Stimulated activated CD8-positive, alpha-beta memory T cell treated with anti-CD3 and anti-CD28 coated beads, Interleukin-12 subunit alpha, Interleukin-12 subunit beta, amount 100 ng/mL, for 24 hours (primary cell): Measurements from ENCODE around the gene KRTAP3-3.
"Not testable (repeated sequence)": the region's sequence is repeated elsewhere in the genome, so short reads cannot be mapped to it uniquely, and the experiment has no call there.

ENCODE experiments used
- DNase-seq: peaks from one replicate; pipeline ENCODE4 v3.0.0-alpha.2; 2020; ENCODE audit errors: extremely low read depth

KRTAP3-3 gene

DNA sequence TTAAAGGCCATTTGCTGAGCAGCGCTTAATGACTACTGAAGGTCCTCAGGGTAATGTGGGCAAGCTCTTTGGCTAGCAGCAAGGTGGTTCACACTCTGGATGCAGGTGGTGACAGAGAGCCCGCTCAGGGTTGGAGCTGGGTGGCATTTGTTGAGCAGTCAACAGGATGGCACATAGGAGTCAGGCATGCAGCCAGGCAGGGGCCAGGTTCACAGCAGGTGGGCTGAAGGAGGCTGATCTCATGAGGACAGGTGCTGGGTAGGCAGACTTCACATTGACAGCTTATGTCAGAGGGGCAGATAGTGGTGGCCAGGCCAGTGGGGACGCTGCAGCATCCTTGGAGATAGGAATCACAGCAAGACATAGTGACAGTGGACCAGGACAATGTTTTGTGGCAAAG, 10.4 kb upstream of the KRTAP3-3 start:
- DNase-seq, result no peak

DNA sequence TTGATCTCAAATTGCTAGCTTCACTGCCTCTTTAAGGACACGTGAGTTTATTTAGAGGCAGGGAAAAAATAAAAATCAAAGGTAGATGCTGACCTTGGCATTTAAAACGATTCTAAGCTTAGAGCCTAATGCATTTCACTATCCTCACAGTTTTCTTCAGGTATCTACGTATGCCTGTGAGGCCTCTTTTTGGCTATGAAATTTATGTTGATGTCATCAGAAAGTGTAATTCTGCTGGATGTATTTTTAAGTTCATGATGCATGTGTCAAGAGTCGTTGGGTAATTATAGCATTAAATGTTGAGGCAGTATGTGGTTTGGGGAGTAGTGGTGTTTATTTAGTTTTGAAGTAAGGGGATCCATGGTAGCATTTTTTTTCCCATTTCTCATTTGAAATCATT, 10.0 kb upstream of the KRTAP3-3 start:
- no peak for DNase-seq

DNA sequence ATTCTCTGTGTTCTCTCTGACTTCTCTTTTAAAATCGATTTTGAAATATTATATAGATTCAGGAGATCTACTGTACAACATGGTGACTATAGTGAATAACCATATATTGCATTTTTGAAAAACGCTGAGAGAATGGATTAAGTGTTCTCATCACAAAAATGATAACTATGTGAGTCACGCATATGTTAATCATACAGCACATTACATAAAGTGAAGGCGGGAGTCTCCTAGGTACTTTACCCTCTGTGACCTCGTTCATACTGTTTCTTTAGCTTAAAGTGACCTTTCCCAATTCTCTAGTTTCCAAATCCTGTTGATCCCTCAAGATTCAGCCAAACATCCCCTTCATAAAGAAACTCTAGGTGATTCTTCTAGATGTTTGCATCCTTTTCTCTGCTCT, 8.8 kb upstream of the KRTAP3-3 start:
- DNase-seq, result no peak

DNA sequence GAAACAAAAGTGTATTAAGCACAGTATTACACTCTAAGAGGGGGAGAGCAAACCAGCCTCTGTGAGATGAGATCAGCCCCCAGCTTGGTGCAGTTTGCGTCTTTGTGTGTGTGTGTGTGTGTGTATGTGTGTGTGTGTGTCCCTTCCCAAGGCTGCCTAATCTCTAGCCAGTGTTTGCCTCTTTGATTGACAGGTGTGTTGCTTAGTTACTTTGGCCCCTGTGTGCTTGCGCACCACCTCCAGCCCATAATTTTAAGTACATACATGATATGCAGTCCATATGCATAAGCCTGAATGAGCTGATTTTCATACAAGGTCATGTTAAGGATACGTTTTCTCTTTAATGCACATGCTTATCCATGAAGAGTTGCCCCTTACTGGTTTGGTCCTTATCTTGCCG, 7.8 kb upstream of the KRTAP3-3 start:
- no peak for DNase-seq

DNA sequence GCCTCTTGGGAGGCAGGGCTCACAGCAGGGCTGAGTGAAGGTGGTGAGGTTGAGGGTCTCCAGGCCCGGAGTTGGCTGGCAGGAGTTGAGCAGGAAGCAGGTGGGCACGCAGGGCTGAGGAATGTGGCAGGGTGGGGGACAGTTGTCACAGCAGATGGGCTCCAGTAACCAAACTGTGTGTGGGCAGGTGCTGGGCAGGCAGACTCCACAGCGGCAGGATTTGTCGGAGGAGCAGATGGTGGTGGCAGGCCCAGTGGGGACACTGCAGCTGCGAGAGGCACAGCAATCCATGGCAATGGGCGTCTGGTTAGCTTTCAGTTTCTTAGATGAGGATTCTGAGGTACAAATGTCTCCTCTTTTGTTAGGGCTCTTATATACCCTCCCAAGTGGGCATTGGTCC, 5.6 kb upstream of the KRTAP3-3 start, which contains the start of gene KRTAP3-2:
KRTAP3-2 (minus strand) TSS at position 344 of the 400 bp plus-strand sequence; CDS start at position 291, 53 bp downstream.
- DNase-seq, result not testable (repeated sequence)

DNA sequence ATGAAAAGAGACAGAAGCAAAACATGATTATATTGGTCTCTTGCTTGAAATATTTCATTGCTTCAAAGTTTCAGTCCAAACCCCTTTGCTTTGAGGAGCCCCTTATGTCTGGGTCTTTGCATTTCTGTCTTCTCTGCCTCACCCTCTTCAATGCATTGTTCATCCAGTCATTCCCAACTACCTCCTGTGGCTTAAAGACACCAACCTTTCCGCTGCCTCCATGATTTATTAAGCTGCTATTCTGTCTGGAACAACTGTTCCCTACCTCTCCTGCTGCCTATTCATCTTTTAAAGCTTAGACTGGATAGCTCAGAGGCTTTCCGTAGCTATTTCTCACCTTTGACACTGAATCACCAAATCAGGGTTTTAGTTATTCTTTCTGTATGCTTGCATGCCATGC, 3.4 kb upstream of the KRTAP3-3 start:
- no peak for DNase-seq

DNA sequence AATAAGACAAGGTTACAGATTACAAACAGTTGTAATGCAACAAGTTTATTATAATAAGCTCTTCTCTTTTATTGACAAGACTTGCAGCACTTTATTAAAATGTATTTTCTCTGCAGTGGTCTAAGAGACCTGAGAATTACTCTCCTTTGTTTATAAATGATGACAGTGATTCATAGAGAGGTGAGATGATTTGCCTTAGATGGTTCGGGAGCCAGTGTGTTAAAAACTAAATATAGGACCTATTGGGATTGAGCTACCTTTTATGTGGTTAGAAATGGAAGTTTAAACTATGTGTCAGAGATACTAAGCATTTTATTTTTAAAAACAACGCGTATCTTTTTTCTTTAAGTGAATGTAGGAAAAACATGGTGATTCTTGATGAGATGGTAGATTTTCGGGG, 2.9 kb upstream of the KRTAP3-3 start:
- no peak for DNase-seq

DNA sequence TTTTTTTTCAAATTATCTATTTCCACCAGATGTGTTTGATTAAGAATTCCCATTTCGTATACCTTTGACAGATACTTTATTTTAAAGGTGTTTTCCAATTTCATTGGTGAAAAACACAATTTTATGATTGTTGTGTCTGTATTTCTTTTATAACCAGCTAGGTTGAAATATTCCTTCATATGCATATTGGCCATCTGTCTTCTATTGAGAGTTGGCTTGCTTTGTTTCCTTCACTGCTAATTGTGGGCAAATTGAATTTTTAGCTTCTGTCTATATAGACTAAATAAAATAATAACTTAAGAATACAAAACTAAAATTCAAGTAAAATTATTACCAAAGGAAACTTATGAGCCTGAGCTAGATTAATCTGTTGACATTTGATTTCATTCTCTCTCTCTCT, 1.2 kb upstream of the KRTAP3-3 start:
- no peak for DNase-seq

DNA sequence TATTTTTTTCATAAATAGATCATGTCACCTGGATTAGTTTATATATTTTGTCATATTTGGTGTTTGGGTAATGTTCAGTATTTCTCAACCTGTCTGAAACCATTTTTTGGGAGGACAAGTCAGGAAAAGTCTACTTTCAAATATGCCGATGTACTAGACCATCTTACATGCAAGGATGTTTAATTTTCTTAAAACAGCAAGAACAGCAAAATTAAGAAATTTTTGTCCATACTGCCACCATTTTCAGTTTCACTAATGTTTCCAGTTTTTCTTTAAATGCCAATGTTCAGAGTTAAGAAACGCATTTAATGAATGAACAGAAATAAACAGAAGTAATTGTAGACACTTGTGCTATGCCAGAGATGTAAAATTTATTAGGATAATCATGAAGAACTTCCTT, 880 bp downstream of the KRTAP3-3 start:
- no peak for DNase-seq

DNA sequence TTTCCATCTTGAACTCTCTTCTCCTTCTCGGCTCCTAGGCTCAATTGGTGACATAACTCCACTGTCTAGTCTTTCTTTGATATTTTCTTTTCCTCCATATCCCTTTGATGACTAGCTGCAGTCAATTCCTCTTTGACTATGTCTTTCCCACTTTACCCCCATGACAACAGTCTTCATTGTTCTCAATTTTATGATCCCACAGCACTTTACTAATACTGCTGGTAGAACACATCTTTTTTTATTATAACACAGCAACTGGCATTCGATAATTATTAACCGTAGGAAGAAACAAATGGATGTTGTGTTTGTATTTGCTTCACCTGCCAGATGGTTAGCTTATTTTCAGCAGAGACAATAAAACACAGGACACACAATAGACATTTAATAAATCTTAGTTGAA, 1.3 kb downstream of the KRTAP3-3 start:
- DNase-seq, result no peak

DNA sequence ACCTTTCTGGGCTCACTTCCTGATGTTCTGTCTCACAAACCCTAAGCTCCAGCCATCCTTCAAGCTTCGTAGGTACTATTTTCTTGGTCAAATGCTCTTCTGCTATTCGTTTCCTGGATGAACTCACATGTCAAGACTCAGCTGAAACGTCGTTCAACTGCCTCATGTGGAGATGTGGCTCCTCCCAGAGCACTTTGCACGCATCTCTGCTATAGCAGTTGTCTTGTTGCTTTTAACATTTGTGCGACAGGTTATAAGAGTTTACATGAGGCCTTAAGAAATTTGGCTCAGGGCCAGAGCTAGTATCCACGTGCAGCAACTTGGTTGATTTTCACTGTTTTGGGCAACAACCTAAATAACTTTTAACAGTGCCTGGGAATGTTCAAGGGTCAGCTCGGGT, 7.0 kb downstream of the KRTAP3-3 start:
- DNase-seq, result no peak

DNA sequence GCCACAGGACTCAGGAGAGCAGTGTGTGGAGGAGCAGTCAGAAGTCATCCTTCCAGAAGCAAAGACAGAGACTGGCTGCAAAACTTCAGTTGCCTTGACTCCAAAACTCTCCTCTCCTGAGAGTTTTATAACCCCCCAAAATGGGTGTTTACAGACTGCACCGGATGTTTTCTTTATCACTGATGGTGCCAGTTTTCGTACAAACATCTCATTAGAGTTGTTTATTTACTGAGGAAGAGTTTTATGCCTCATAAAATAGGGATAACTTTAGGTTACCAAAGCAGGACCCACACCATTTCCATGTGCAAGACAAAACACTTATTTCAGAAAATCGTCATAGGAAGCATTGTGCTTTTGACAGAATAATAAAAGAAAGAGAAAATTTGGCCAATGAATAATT, 9.7 kb downstream of the KRTAP3-3 start, which contains the start of gene KRT40:
KRT40 (minus strand) TSS at position 101 of the 400 bp plus-strand sequence; CDS start at position 48, 53 bp downstream.
- DNase-seq, result no peak

DNA sequence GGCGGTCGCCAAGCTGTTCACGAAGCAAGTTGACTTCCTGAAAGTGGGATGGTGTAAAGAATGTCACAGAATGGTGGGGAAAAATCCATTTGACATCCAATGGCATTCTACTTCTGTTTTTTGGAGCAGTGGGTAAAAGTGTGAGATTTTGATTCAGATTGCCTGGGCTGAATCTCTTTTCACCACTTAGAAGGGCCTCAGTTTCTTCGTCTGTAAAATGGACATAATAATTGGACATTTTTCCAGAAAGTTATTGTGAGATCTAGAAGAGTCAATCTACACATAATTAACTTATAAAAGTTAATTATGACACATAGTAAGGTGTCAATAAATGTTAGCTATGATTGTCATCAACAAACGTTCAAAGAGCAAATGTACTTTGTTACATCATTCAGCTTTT, 12.8 kb downstream of the KRTAP3-3 start:
- no peak for DNase-seq

DNA sequence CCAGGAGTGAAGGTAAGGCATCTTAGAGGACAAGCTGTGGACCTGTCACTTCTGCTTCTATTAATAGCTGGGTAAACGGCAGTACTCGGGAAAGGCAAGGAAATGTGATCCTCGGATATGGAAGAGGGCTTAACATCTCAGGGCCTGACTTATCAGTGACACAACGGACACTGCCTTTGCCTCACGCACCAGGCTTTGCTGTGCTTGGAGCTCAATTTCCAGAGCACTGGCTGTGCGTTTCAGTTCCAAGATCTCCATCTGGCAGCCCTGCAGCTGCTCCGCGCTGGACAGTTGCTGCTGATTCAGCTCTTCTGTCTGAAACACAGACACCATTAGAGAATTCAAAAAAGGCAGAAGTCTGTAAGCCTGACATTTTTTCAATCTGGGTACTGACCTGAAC, 13.4 kb downstream of the KRTAP3-3 start:
- no peak for DNase-seq

DNA sequence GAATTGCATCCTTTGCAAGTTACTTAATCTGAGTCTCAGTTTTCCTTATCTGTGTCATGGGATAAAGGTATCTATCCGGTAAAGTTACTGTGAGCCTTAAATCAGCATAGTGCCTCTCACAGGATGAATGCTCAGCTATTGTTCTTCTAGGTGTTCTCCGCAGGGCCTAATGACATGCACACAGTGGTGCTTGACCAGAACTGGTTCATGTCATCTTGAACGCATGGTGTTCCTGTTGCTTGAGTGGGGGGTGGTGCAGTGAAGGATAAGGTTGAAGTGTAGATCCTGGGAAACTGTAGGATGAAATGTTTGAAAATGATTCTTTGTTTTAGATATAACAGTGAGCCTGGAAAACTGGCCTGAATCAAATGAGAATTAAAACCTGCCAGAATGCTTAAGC, 13.8 kb downstream of the KRTAP3-3 start:
- no peak for DNase-seq

DNA sequence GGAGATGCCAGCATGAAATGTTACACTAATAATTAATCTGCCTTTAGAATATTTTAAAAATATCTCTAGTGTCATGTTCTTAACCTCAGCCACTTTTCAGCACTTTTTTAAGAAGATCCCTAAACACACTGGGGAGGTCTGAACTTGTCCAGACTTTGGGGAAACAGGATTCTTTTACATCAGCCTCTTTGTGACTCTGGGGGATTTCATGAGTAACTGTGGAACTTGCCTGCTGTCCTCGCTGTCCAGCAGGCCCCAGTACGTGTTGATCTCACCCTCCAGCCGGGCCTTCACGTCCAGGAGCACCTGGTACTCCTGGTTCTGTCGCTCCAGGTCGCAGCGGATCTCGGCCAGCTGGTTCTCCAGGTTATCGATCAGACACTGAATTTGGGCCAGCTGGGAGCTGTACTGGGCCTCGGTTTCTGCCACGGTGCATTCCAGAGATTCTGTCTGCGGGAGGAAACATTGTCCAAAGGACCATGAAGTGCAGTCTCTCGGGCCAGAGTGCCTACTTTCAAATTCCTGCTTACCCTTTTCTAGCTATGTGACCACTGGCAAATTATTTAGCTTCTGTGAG, 15.3 kb downstream of the KRTAP3-3 start:
- no peak for DNase-seq

DNA sequence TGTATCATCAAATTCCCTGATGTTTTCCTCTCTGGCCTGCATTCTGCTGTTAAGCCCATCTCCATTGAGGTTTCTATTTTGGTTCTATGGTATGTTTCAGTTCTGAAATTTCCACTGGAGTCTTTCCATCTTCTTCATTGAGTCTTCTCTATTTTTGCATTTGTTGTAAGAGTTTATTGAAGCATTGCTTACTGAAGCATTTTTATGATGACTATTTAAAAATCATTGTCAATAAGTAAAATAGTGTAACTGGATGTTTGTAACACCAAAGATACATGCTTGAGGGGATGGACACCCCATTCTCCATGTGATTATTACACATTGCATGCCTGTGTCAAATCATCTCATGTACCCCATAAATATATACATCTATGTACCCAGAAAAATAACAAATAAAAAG, 18.4 kb downstream of the KRTAP3-3 start:
- no peak for DNase-seq

DNA sequence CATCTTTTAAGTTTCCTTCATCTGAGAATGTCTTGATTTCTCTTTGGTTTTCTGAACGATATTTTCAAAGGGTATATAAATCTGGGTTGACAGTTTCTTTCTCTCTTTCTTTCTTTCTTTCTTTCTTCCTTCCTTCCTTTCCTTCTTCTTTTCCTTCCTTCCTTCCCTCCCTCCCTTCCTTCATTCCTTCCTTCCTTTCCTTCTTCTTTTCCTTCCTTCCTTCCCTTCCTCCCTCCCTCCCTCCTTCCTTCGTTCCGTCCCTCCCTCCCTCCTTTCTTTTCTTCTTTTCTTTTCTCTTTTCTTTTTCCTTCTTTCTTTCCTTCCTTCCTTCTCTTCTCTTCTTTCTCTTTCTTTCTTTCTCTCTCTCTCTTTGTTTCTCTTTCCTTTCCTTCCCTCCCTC, 19.6 kb downstream of the KRTAP3-3 start:
- DNase-seq, result no peak

DNA sequence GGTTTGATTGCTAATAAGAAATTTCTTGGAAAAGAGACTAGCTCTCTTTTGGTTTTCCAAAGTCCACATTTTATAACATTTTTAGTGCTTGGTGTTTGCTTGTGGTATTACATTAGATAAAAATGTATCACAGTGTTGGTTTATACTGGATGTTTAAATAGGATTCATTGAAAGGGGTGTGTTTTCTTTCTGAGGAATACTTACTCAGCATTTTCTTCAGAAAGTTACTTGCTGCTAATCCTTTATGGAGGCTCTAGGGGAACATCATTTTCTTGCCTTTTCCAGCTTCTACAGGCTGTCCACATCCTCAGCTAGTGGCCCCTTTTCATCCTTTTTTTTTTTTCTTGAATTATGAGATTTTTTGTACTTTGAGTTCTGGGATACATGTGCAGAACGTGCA, 26.4 kb downstream of the KRTAP3-3 start:
- DNase-seq, result no peak

DNA sequence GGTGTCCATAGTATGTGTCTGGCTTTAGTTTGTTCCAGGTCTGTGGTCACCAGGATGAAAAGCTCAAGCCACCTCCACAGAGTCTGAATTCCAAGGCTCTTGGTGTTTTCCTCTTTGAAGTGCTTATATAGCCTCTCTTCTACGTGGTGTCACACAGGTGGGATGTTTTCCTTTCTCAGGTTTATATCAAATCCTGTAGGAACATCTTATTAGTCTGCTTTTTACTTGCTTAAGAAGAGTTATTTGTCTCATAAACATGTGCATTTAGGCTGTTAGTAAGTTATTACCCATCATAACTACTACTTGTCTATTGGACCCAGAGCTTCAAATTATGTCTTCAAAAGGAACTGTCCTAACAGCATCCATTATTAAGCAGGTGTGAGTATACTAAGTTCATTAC, 27.1 kb downstream of the KRTAP3-3 start, which contains the start of gene KRT39:
KRT39 (minus strand) TSS at position 101 of the 400 bp plus-strand sequence; CDS start at position 9, 92 bp downstream.
- no peak for DNase-seq

DNA sequence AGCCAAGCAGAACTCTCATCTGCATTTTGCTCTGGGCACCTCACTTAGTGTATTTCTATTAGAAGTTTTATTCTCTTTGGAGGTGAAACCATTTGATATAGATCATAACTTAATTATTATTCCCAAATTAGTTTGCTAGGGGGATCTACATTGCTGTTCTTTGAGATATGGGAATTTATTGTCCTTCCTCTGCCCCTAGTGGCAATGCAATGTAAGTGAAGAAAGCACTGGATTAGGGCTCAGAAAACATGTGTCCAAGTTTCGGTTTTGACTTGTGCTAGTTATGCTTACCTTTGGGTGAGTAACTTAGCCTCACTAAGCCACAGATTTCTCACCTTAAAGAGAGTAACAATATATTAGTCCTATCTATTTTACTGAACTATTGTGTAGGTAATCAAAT, 30.1 kb downstream of the KRTAP3-3 start:
- no peak for DNase-seq

DNA sequence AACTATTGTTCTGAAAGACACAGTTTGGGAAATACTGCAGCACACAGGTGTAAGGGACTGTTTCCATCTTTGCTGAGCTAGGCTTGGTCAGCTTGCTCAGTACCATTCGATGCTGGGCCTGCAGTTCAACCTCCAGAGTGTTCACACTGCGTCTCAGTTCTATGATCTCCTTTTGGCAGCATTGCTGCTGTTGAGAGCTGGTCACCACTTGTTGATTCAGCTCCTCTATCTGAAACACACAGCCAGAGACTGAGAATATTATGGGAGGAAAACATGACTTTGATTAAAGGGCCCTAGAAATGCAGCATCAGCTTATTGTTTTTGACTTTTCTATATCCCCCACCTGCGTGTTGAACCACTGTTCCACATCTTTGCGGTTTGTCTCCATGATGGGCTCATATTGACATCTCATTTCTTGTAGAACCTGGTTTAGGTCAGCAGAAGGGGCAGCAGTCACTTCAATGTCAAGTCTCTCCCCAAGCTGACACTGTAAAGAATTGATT, 31.9 kb downstream of the KRTAP3-3 start:
- no peak for DNase-seq

DNA sequence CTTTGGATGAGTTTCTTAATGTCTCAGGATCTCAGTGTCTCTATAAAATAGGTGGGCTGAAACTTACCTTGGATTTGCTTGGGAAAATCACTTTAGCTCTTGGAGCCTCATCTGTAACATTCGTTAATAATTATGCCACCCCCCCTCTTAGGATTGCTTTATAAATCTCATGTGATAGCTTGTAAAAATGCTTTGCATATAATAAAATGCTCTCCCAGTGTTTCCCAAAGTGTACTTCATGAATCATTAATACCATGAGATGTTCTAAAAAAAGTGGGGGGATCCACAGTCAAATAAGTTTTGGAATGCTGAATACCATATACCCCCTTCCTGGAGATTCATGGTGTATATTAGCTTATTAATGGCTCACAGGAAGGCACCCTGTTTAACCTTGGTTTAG, 32.4 kb downstream of the KRTAP3-3 start:
- no peak for DNase-seq

DNA sequence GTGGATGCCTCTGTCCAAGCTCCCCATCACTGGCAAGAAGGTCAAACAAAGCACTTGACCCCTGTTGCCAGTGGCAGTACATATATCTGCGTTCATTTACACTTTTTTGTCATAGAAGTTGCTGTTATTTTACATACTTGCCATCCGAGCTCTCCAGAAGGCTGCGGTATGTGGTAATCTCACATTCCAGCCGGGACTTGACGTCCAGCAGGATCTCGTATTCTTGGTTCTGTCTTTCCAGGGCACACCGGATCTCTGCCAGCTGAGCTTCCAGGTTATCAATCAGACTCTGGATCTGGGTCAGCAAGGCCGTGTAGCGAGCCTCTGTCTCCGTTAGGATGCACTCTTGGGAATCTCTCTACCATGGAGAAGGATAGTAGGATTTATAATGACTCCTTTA, 33.8 kb downstream of the KRTAP3-3 start:
- DNase-seq, result no peak
